Measurements from ENCODE around the gene ORMDL3. TPM values are rescaled to one million over a fixed set of nuclear protein-coding genes. Genes with fewer than 3 reads are reported as not detected.
A peak's percentile ranks its signal among the peaks of the same experiment; 100 is the strongest.

ORMDL3 gene
- total RNA-seq: 10 to 100 TPM; 52.6 to 76.6 TPM

- H3K27ac Mint-ChIP-seq: peak within 1 kb of the TSS; percentile 94 to 96
- H3K36me3 Mint-ChIP-seq: peaks cover 12 to 22% of the 10 kb centered on the region in 2 donors
- no peaks in the 10 kb centered on the region for H3K9me3 Mint-ChIP-seq
- ATAC-seq (peak; percentile 93 to 95), DNase-seq (ENCODE audit: low spot score in 2 of 2) (peak; percentile 92 to 94)
Observed at GRCh38 chr17:39927101-39927928, at the start of gene ORMDL3, which contains the start of gene LRRC3C. ORMDL3 (minus strand) TSS chr17:39927601; CDS start chr17:39924203, 3,398 bp downstream. LRRC3C (plus strand) TSS chr17:39927732; CDS start chr17:39941524, 13,792 bp downstream.

- H3K27ac Mint-ChIP-seq: no peak overlapping the region
- no peaks in the 10 kb centered on the region for H3K9me3 Mint-ChIP-seq
- no peak for ATAC-seq
- H3K36me3 Mint-ChIP-seq: peaks cover 0 to 3% of the 10 kb centered on the region in 2 donors
- DNase-seq (ENCODE audit: low spot score in 2 of 2): no peak
Observed at GRCh38 chr17:39975801-39976200, 48.4 kb upstream of the ORMDL3 start.

- H3K27ac Mint-ChIP-seq: no peak overlapping the region
- no peaks in the 10 kb centered on the region for H3K9me3 Mint-ChIP-seq
- ATAC-seq (no peak), DNase-seq (ENCODE audit: low spot score in 2 of 2) (no peak)
- H3K36me3 Mint-ChIP-seq: no peaks in the 10 kb centered on the region
Observed at GRCh38 chr17:39974433-39974832, 47.0 kb upstream of the ORMDL3 start.

- Mint-ChIP-seq H3K9me3 (no peaks in the 10 kb centered on the region), H3K27ac (no peak overlapping the region), H3K36me3 (no peaks in the 10 kb centered on the region)
- ATAC-seq (no peak), DNase-seq (ENCODE audit: low spot score in 2 of 2) (no peak)
Observed at GRCh38 chr17:39973496-39973895, 46.1 kb upstream of the ORMDL3 start.

GRCh38 chr17:39972271-39972670 is 44.9 kb upstream of the ORMDL3 start:
- H3K27ac Mint-ChIP-seq: peak overlapping the region in 1 of 2 donors; percentile 32
- ATAC-seq (peak in 1 of 2 donors; percentile 49), DNase-seq (ENCODE audit: low spot score in 2 of 2) (no peak)
- H3K9me3 Mint-ChIP-seq: no peaks in the 10 kb centered on the region
- H3K36me3 Mint-ChIP-seq: no peaks in the 10 kb centered on the region

GRCh38 chr17:39971076-39971603 is 43.7 kb upstream of the ORMDL3 start:
- DNase-seq (ENCODE audit: low spot score in 2 of 2) (no peak), ATAC-seq (no peak)
- Mint-ChIP-seq H3K9me3 (no peaks in the 10 kb centered on the region), H3K36me3 (no peaks in the 10 kb centered on the region), H3K27ac (no peak overlapping the region)

- no peak for ATAC-seq
- peak overlapping the region in 1 of 2 donors; percentile 57 for H3K27ac Mint-ChIP-seq
- no peak for DNase-seq (ENCODE audit: low spot score in 2 of 2)
- no peaks in the 10 kb centered on the region for H3K9me3 Mint-ChIP-seq
- H3K36me3 Mint-ChIP-seq: no peaks in the 10 kb centered on the region
Observed at GRCh38 chr17:39970157-39970692, 42.8 kb upstream of the ORMDL3 start.

- Mint-ChIP-seq H3K9me3 (no peaks in the 10 kb centered on the region), H3K36me3 (no peaks in the 10 kb centered on the region), H3K27ac (no peak overlapping the region)
- ATAC-seq: no peak
- no peak for DNase-seq (ENCODE audit: low spot score in 2 of 2)
Observed at GRCh38 chr17:39969375-39969774, 42.0 kb upstream of the ORMDL3 start.

GRCh38 chr17:39968761-39969160 is 41.4 kb upstream of the ORMDL3 start:
- ATAC-seq (no peak), DNase-seq (ENCODE audit: low spot score in 2 of 2) (no peak)
- Mint-ChIP-seq H3K27ac (no peak overlapping the region), H3K36me3 (no peaks in the 10 kb centered on the region), H3K9me3 (no peaks in the 10 kb centered on the region)

GRCh38 chr17:39966771-39967170 is 39.4 kb upstream of the ORMDL3 start:
- Mint-ChIP-seq H3K36me3 (no peaks in the 10 kb centered on the region), H3K27ac (no peak overlapping the region), H3K9me3 (no peaks in the 10 kb centered on the region)
- ATAC-seq (no peak), DNase-seq (ENCODE audit: low spot score in 2 of 2) (no peak)

- H3K9me3 Mint-ChIP-seq: no peaks in the 10 kb centered on the region
Observed at GRCh38 chr17:39965017-39965699, 37.8 kb upstream of the ORMDL3 start.

GRCh38 chr17:39963829-39964228 is 36.4 kb upstream of the ORMDL3 start:
- DNase-seq (ENCODE audit: low spot score in 2 of 2): no peak
- peak; percentile 48 to 61 for ATAC-seq
- no peaks in the 10 kb centered on the region for H3K36me3 Mint-ChIP-seq
- H3K9me3 Mint-ChIP-seq: no peaks in the 10 kb centered on the region
- H3K27ac Mint-ChIP-seq: peak overlapping the region in 1 of 2 donors; percentile 31

More at GRCh38 chr17:39965017-39965699, 37.8 kb upstream of the ORMDL3 start:
- ATAC-seq: no peak
- Mint-ChIP-seq H3K36me3 (no peaks in the 10 kb centered on the region), H3K27ac (no peak overlapping the region)
- no peak for DNase-seq (ENCODE audit: low spot score in 2 of 2)

GRCh38 chr17:39962642-39963220 is 35.3 kb upstream of the ORMDL3 start, which contains the start of gene GSDMA:
GSDMA (plus strand) TSS chr17:39963004; CDS start chr17:39965688, 2,684 bp downstream.
- H3K27ac Mint-ChIP-seq: peak within 1 kb of the TSS in 1 of 2 donors; percentile 52

GRCh38 chr17:39960524-39961041 is 33.2 kb upstream of the ORMDL3 start:
- H3K36me3 Mint-ChIP-seq: no peaks in the 10 kb centered on the region
- H3K27ac Mint-ChIP-seq: no peak overlapping the region
- H3K9me3 Mint-ChIP-seq: no peaks in the 10 kb centered on the region
- DNase-seq (ENCODE audit: low spot score in 2 of 2): no peak
- ATAC-seq: no peak

More at GRCh38 chr17:39962642-39963220, 35.3 kb upstream of the ORMDL3 start, which contains the start of gene GSDMA:
- Mint-ChIP-seq H3K36me3 (no peaks in the 10 kb centered on the region), H3K9me3 (no peaks in the 10 kb centered on the region)
- no peak for ATAC-seq
- DNase-seq (ENCODE audit: low spot score in 2 of 2): no peak

- Mint-ChIP-seq H3K36me3 (no peaks in the 10 kb centered on the region), H3K9me3 (no peaks in the 10 kb centered on the region), H3K27ac (peak overlapping the region in 1 of 2 donors; percentile 3)
- DNase-seq (ENCODE audit: low spot score in 2 of 2) (no peak), ATAC-seq (no peak)
Observed at GRCh38 chr17:39955726-39956225, 28.4 kb upstream of the ORMDL3 start.

- H3K27ac Mint-ChIP-seq: no peak overlapping the region
- no peaks in the 10 kb centered on the region for H3K36me3 Mint-ChIP-seq
- H3K9me3 Mint-ChIP-seq: no peaks in the 10 kb centered on the region
- DNase-seq (ENCODE audit: low spot score in 2 of 2) (no peak), ATAC-seq (no peak)
Observed at GRCh38 chr17:39954876-39955275, 27.5 kb upstream of the ORMDL3 start.

All from activated naive CD4-positive, alpha-beta T cell treated with anti-CD3 and anti-CD28 coated beads, Interleukin-2, amount 50 U/mL, for 72 hours (primary cell).